Ovary (tissue), 9 donors: Measurements from ENCODE around the gene DPH7. TPM values are rescaled to one million over a fixed set of nuclear protein-coding genes. Genes with fewer than 3 reads are reported as not detected.

Experiments used
- DNase-seq, 5 donors: peaks; one replicate each; pipeline ENCODE4 v3.0.0-alpha.2; 2019 to 2020
- H3K27ac ChIP-seq, 2 donors: fragments of 200-600 bp; one replicate each; pipeline versions ENCODE4 v1.5.1 to v1.8.0; 2019 to 2022
- H3K27me3 ChIP-seq: fragments of 200-600 bp; one replicate; pipeline ENCODE4 v1.8.0; 2022
- H3K36me3 ChIP-seq: fragments of 200-600 bp; sonication (generic); one replicate; pipeline ENCODE4 v1.5.1; 2019
- H3K4me1 ChIP-seq: one replicate; pipeline ENCODE4 v1.8.1; 2013; ENCODE audit warnings: mild to moderate bottlenecking, moderate library complexity; ENCODE audit not compliant: insufficient read depth
- H3K4me3 ChIP-seq: fragments of 200-600 bp; sonication (generic); one replicate; pipeline ENCODE4 v1.5.1; 2017
- H3K9me3 ChIP-seq, 2 donors: fragments of 200-600 bp in 1 of 2; sonication (generic) in 1 of 2; one replicate each; pipeline versions ENCODE4 v1.5.1 to v1.8.1; 2013 to 2019; ENCODE audit warnings: mild to moderate bottlenecking in 1 of 2, moderate library complexity in 1 of 2
- EP300 ChIP-seq: sonication (generic); formaldehyde crosslinking; IDR thresholded peaks from one replicate; pipeline ENCODE4 v1.6.1; 2017; ENCODE audit warnings: antibody characterized with exemption
- POLR2A ChIP-seq: fragments of 450-650 bp; IDR thresholded peaks from one replicate; pipeline ENCODE4 v1.6.1; 2017; ENCODE audit warnings: antibody characterized with exemption, mild to moderate bottlenecking, moderate library complexity
- WGBS, 3 donors: extraction: QIAGEN DNeasy Blood & Tissue Kit in 1 of 3; methylation state at CpG; one replicate each; pipeline versions ENCODE4 v1.1.5 to v1.1.7; 2013 to 2017; 5-methylcytosine and 5-hydroxymethylcytosine counted together
- intact Hi-C, 4 donors: fragments of 100-400 bp; cut with DNase I; formaldehyde crosslinking; loops; one replicate each; pipeline versions ENCODE4 v1.11.0 to v1.15.1; 2022 to 2023
- polyA plus RNA-seq, 2 donors: library from polyadenylated mRNA; stranded (reverse); fragments of 200-250 nt in 1 of 2; fragments of 350-450 nt in 1 of 2; fragmentation: Illumina TruSeq in 1 of 2; extraction: RNeasy Lipid Tissue Mini Kit (QIAGEN cat#74804) in 1 of 2; gene quantifications; one replicate each; pipeline ENCODE4 v1.2.3, GENCODE V29; 2013 to 2014
- total RNA-seq, 7 donors: library from RNA; depleted of rRNA in 2 of 7; stranded (reverse); fragments of >200 nt in 2 of 7; fragmentation: NEBNext Ultra II Directional in 3 of 7; extraction: Animal tissue kit (Norgen Biotek cat#: 25700) in 3 of 7; gene quantifications; one replicate each; pipeline versions ENCODE4 v1.1.0 to v1.2.4, GENCODE V29; 2016 to 2023
- TF ChIP-seq, protein P1 (sequence below), 3 donors: fragments of 450-650 bp in 2 of 3; fragments of 200-600 bp in 1 of 3; IDR thresholded peaks; one replicate each; pipeline versions ENCODE4 v1.5.1 to v1.8.0; 2016 to 2022; ENCODE audit warnings: antibody characterized with exemption in 3 of 3, mild to moderate bottlenecking in 1 of 3
- donor health status: DM: no; HTN: no; CAD: no; lungs with moderate emphysema.
- donor health status: DM: no; HTN: no; CAD: no.
- donor health status: Bipolar disorder and iron deficiency.
- donor health status: DM: yes; HTN: yes; CAD: no.
- donor health status: DM: no; HTN: no; CAD: no.
- donor health status: DM: yes; HTN: yes; CAD: no.

The DPH7 gene
- total and polyA plus RNA-seq, 9 donors: 15.4 to 38.2 (median 33.0) TPM

DNA sequence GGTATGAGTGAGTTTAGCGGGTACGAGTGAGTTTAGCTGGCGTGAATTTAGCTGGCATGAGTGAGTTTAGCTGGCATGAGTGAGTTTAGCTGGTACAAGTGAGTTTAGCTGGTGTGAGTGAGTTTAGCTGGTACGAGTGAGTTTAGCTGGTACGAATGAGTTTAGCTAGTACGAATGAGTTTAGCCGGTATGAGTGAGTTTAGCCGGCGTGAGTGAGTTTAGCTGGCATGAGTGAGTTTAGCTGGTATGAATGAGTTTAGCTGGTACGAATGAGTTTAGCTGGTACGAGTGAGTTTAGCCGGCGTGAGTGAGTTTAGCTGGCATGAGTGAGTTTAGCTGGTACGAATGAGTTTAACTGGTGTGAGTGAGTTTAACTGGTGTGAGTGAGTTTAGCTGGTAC lies 69.5 kb downstream of the DPH7 start:
- TF ChIP-seq, protein P1, sequence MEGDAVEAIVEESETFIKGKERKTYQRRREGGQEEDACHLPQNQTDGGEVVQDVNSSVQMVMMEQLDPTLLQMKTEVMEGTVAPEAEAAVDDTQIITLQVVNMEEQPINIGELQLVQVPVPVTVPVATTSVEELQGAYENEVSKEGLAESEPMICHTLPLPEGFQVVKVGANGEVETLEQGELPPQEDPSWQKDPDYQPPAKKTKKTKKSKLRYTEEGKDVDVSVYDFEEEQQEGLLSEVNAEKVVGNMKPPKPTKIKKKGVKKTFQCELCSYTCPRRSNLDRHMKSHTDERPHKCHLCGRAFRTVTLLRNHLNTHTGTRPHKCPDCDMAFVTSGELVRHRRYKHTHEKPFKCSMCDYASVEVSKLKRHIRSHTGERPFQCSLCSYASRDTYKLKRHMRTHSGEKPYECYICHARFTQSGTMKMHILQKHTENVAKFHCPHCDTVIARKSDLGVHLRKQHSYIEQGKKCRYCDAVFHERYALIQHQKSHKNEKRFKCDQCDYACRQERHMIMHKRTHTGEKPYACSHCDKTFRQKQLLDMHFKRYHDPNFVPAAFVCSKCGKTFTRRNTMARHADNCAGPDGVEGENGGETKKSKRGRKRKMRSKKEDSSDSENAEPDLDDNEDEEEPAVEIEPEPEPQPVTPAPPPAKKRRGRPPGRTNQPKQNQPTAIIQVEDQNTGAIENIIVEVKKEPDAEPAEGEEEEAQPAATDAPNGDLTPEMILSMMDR (IDR thresholded peaks at IDR 0.05): no peak
- TF ChIP-seq POLR2A: no peak
- no peak for TF ChIP-seq EP300
- WGBS, 3 donors: 86 to 95% (median 95%) methylated on average over 14 of the region's 14 CpGs
- intact Hi-C loops: no loop called here

DNA sequence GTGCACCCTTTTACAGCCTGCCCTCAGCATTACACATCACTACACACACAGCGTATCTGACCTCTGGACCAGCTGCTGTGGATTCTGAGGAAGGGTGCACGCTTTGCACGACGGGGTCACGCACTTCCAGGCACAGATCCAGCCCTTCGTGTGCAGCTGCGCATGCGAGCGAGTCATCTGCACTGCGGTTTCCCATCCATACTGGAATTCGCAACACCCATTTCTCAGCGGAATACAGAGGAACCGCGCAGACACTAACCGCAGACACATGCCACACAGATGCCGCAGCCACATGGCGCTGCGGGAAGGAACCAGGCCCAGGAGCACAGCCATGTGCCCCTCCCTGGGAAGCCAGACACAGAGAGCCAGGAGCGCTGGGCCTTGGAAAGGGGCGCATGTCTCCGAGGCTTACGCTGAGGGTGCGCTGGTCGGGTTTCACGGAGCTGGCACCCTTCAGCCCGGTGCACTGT lies 72.0 kb downstream of the DPH7 start:
- no peak overlapping the region for H3K27ac ChIP-seq
- H3K36me3 ChIP-seq: no peaks in the 10 kb centered on the region
- TF ChIP-seq, protein P1 (IDR thresholded peaks at IDR 0.05): no peak
- TF ChIP-seq POLR2A: no peak
- TF ChIP-seq EP300: no peak
- no peaks in the 10 kb centered on the region for H3K9me3 ChIP-seq
- H3K4me1 ChIP-seq: no peaks in the 10 kb centered on the region
- no peaks in the 10 kb centered on the region for H3K27me3 ChIP-seq
- H3K4me3 ChIP-seq: no peak overlapping the region
- WGBS, 3 donors: 83 to 90% (median 85%) methylated on average over 26 of the region's 26 CpGs
- intact Hi-C loops: no loop called here
- no peak for DNase-seq

More for the DNA sequence above, 69.5 kb downstream of the DPH7 start:
- no peaks in the 10 kb centered on the region for H3K27me3 ChIP-seq
- no peak overlapping the region for H3K27ac ChIP-seq
- no peak for DNase-seq
- H3K4me1 ChIP-seq: no peaks in the 10 kb centered on the region
- H3K9me3 ChIP-seq: no peaks in the 10 kb centered on the region
- no peaks in the 10 kb centered on the region for H3K36me3 ChIP-seq
- H3K4me3 ChIP-seq: no peak overlapping the region

DNA sequence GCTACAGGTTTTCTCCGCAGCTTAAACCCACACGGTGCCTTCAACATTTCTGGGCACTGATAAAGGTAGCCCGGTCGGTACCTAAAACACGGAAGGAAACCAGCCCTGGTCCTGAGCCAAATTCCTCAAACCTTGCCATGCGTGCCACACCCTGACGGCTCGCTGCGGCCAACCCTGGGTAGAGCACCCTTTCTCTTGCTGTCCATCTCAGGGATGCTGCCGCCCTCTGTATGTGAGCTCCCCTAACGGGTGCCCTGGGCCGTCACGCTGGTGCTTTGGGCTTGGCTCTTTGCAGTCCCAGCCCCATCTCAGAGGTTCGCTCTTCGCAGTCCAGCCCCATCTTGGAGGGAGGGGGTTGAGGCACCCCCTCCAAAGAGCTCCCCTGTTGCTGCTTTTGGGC lies 72.5 kb downstream of the DPH7 start:
- Histone ChIP-seq H3K36me3 (no peaks in the 10 kb centered on the region), H3K27ac (no peak overlapping the region), H3K9me3 (no peaks in the 10 kb centered on the region), H3K27me3 (no peaks in the 10 kb centered on the region), H3K4me1 (no peaks in the 10 kb centered on the region), H3K4me3 (no peak overlapping the region)
- no peak for DNase-seq
- intact Hi-C loops: no loop called here
- TF ChIP-seq, protein P1 (IDR thresholded peaks at IDR 0.05): no peak
- TF ChIP-seq EP300 (no peak), POLR2A (no peak)
- 90 to 93% (median 92%) methylated on average over 15 of the region's 15 CpGs for WGBS, 3 donors

DNA sequence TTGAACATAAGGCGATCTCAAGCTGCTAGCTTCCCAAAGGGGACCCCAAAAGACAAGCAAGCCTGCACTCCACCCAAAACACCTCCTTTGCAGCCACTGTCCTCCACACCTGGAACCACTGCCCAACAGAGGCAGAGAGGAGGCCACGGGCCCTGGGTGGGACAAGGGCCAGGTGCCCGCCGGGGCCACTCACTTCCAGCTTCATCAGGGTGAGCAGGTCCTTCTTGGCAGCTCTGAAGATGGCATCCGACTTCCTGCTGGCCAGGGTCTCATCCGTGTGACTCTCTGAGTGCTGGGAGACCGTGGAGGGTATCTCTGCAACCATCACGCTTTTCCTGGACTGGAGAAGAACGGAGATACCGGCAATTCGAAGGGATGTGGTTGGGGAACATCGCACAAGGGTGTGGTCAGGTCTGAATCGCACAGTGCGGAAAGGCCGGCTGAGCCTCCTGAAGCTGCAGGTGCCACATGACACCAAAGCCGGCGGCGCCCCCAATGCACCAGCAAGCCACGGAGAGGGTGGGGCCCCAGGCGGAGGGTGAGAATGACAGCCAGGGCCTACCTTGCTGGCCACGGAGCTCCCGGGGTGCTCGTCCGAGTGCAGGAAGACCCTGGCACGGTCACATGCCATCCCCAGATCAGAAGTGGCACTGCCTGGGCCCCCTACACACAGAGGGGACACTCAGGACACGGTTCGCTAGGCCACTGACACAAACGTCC lies 73.1 kb downstream of the DPH7 start:
- no peaks in the 10 kb centered on the region for H3K27me3 ChIP-seq
- WGBS, 3 donors: 91 to 94% (median 93%) methylated on average over 28 of the region's 28 CpGs
- H3K4me1 ChIP-seq: no peaks in the 10 kb centered on the region
- H3K27ac ChIP-seq: no peak overlapping the region
- H3K9me3 ChIP-seq: no peaks in the 10 kb centered on the region
- no peak overlapping the region for H3K4me3 ChIP-seq
- no peaks in the 10 kb centered on the region for H3K36me3 ChIP-seq
- DNase-seq: no peak
- intact Hi-C loops: no loop called here
- TF ChIP-seq, protein P1 (IDR thresholded peaks at IDR 0.05): no peak
- TF ChIP-seq EP300 (no peak), POLR2A (no peak)

Other genes with a start within 250 kb of the DPH7 start
- 10 to 100 TPM; 19.5 to 30.6 (median 26.2) TPM for gene EXD3, start 155.8 kb downstream of the DPH7 start, total RNA-seq
- gene EXD3, start 155.8 kb downstream of the DPH7 start, polyA plus RNA-seq: 10 to 100 TPM in 1 of 2 donors, 1 to 10 TPM in 1; 1.0 to 19.4 TPM
- gene NOXA1, start 155.5 kb downstream of the DPH7 start, total RNA-seq: 10 to 100 TPM in 5 of 7 donors, 1 to 10 TPM in 2; 8.5 to 18.5 (median 13.8) TPM
- gene NOXA1, start 155.5 kb downstream of the DPH7 start, polyA plus RNA-seq: 1 to 10 TPM in 1 of 2 donors, not detected in 1; 7.1 TPM
- under 1 TPM in 5 of 7 donors, not detected in 2; 0.10 to 0.57 (median 0.24) TPM for gene ENTPD8, start 137.6 kb downstream of the DPH7 start, total RNA-seq
- gene ENTPD8, start 137.6 kb downstream of the DPH7 start, polyA plus RNA-seq: under 1 TPM in 1 of 2 donors, not detected in 1; 0.11 TPM
- gene NSMF, start 119.6 kb downstream of the DPH7 start, total RNA-seq: 10 to 100 TPM; 22.9 to 50.3 (median 35.4) TPM
- gene NSMF, start 119.6 kb downstream of the DPH7 start, polyA plus RNA-seq: 10 to 100 TPM; 24.0 to 29.5 TPM
- 10 to 100 TPM in 5 of 7 donors, 1 to 10 TPM in 2; 4.5 to 29.3 (median 13.0) TPM for gene PNPLA7, start 28.5 kb downstream of the DPH7 start, total RNA-seq
- gene PNPLA7, start 28.5 kb downstream of the DPH7 start, polyA plus RNA-seq: 10 to 100 TPM in 1 of 2 donors, 1 to 10 TPM in 1; 2.2 to 19.9 TPM
- 10 to 100 TPM; 35.9 to 61.9 (median 48.3) TPM for gene MRPL41, start 27.0 kb downstream of the DPH7 start, total RNA-seq
- 10 to 100 TPM in 1 of 2 donors, 1 to 10 TPM in 1; 1.0 to 54.8 TPM for gene MRPL41, start 27.0 kb downstream of the DPH7 start, polyA plus RNA-seq
- gene ZMYND19, start 11.6 kb upstream of the DPH7 start, total RNA-seq: 10 to 100 TPM; 10.3 to 22.9 (median 16.5) TPM
- 10 to 100 TPM in 1 of 2 donors, 1 to 10 TPM in 1; 5.1 to 13.6 TPM for gene ZMYND19, start 11.6 kb upstream of the DPH7 start, polyA plus RNA-seq
- 10 to 100 TPM; 11.1 to 46.2 (median 13.8) TPM for gene ARRDC1, start 26.8 kb upstream of the DPH7 start, total RNA-seq
- gene ARRDC1, start 26.8 kb upstream of the DPH7 start, polyA plus RNA-seq: 10 to 100 TPM in 1 of 2 donors, 1 to 10 TPM in 1; 5.2 to 20.6 TPM
- gene EHMT1, start 40.1 kb upstream of the DPH7 start, total RNA-seq: 10 to 100 TPM; 44.9 to 98.5 (median 78.6) TPM
- 10 to 100 TPM; 40.8 to 44.7 TPM for gene EHMT1, start 40.1 kb upstream of the DPH7 start, polyA plus RNA-seq